ENCODE measurements around the gene RPS6KA3.

RPS6KA3 gene

DNA sequence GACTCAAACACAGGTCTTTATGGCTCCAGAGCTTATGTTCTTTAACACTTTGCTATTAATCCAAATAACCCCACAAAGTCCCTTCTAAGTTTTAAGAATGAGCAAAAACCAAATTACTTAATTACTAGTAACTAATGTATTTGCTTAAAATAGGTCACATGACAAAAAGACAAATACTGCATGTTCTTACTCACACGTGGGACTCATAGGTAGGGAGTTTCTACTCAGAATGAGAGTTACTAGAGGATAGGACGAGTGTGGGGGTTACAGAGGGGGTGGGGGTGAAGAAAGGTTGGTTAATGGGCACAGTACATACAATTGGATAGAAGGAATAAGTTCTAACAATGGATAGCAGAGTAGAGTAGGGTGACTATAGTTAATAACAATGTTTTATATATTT lies 5.8 kb downstream of the RPS6KA3 start:
- TF ChIP-seq, protein P1, sequence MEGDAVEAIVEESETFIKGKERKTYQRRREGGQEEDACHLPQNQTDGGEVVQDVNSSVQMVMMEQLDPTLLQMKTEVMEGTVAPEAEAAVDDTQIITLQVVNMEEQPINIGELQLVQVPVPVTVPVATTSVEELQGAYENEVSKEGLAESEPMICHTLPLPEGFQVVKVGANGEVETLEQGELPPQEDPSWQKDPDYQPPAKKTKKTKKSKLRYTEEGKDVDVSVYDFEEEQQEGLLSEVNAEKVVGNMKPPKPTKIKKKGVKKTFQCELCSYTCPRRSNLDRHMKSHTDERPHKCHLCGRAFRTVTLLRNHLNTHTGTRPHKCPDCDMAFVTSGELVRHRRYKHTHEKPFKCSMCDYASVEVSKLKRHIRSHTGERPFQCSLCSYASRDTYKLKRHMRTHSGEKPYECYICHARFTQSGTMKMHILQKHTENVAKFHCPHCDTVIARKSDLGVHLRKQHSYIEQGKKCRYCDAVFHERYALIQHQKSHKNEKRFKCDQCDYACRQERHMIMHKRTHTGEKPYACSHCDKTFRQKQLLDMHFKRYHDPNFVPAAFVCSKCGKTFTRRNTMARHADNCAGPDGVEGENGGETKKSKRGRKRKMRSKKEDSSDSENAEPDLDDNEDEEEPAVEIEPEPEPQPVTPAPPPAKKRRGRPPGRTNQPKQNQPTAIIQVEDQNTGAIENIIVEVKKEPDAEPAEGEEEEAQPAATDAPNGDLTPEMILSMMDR (IDR thresholded peaks at IDR 0.05; ENCODE audit: borderline replicate concordance, extremely low read depth, low read length, poor library complexity, severe bottlenecking) = no peak
- no peak for TF ChIP-seq EZH2 (IDR thresholded peaks at IDR 0.05; ENCODE audit: borderline replicate concordance, low read depth, low read length, severe bottlenecking)
- no peak overlapping the region for H2AFZ ChIP-seq (ENCODE audit: low read depth, low read length)
- H3K79me2 ChIP-seq (ENCODE audit: insufficient read depth, low read length) = peaks cover 97% of the 10 kb centered on the region
- H3K27ac ChIP-seq (ENCODE audit: low read length) = no peak overlapping the region
- H3K9ac ChIP-seq (ENCODE audit: low read depth, low read length) = no peak overlapping the region
- H3K9me3 ChIP-seq (ENCODE audit: insufficient read depth, low read length, severe bottlenecking) = no peaks in the 10 kb centered on the region
- H3K4me2 ChIP-seq (ENCODE audit: insufficient read depth, low read length) = no peak overlapping the region
- ATAC-seq (ENCODE audit: insufficient read depth, low read depth) = no peak
- H4K20me1 ChIP-seq (ENCODE audit: insufficient read depth, low read length) = peaks cover 25% of the 10 kb centered on the region; the same call in 1 of the 2 replicates
- H3K4me1 ChIP-seq (ENCODE audit: insufficient read depth, low read length) = peaks cover 19% of the 10 kb centered on the region
- DNase-seq = no peak
- peaks cover 8% of the 10 kb centered on the region; the same call in 1 of the 2 replicates for H3K36me3 ChIP-seq (ENCODE audit: insufficient read depth, low read length)
- no peaks in the 10 kb centered on the region for H3K27me3 ChIP-seq (ENCODE audit: insufficient read depth, low read length, poor library complexity)
- no peak overlapping the region for H3K4me3 ChIP-seq (ENCODE audit: low read depth in 1 of 2, low read length in 2 of 2)

DNA sequence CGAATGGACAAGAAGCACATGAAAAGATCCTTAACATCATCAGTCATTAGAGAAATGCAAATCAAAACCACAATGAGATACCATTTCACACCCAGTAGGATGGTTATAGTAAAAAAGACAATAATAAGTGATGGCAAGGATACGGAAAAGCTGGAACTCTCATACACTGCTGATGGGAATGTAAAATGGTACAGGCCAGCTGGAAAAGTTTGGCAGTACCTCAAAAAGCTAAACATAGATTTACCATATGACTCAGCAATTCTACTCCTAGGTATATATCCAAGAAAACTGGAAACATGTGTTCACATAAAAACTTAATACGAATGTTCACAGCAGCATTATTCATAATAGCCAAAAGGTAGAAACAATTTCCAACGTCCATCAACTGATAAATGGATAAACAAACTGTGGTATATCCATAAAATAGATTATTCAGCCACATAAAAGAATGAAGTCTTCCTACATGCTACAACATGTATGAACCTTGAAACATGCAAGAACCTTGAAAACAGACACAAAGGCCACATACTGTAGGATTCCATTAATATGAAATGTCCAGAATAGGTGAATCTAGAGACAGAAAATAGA lies 11.9 kb downstream of the RPS6KA3 start:
- no peak overlapping the region for H3K27ac ChIP-seq (ENCODE audit: low read length)
- no peak overlapping the region for H3K4me2 ChIP-seq (ENCODE audit: insufficient read depth, low read length)
- H3K27me3 ChIP-seq (ENCODE audit: insufficient read depth, low read length, poor library complexity) = no peaks in the 10 kb centered on the region
- H3K79me2 ChIP-seq (ENCODE audit: insufficient read depth, low read length) = peaks cover 84% of the 10 kb centered on the region
- no peak overlapping the region for H3K9ac ChIP-seq (ENCODE audit: low read depth, low read length)
- H3K4me3 ChIP-seq (ENCODE audit: low read depth in 1 of 2, low read length in 2 of 2) = no peak overlapping the region
- peaks cover 10% of the 10 kb centered on the region for H4K20me1 ChIP-seq (ENCODE audit: insufficient read depth, low read length)
- TF ChIP-seq, protein P1 (IDR thresholded peaks at IDR 0.05; ENCODE audit: borderline replicate concordance, extremely low read depth, low read length, poor library complexity, severe bottlenecking) = no peak
- TF ChIP-seq EZH2 (IDR thresholded peaks at IDR 0.05; ENCODE audit: borderline replicate concordance, low read depth, low read length, severe bottlenecking) = no peak
- H2AFZ ChIP-seq (ENCODE audit: low read depth, low read length) = no peak overlapping the region
- ATAC-seq (ENCODE audit: insufficient read depth, low read depth) = no peak
- H3K36me3 ChIP-seq (ENCODE audit: insufficient read depth, low read length) = peaks cover 11% of the 10 kb centered on the region; the same call in 1 of the 2 replicates
- no peaks in the 10 kb centered on the region for H3K4me1 ChIP-seq (ENCODE audit: insufficient read depth, low read length)
- DNase-seq = no peak
- no peaks in the 10 kb centered on the region for H3K9me3 ChIP-seq (ENCODE audit: insufficient read depth, low read length, severe bottlenecking)

DNA sequence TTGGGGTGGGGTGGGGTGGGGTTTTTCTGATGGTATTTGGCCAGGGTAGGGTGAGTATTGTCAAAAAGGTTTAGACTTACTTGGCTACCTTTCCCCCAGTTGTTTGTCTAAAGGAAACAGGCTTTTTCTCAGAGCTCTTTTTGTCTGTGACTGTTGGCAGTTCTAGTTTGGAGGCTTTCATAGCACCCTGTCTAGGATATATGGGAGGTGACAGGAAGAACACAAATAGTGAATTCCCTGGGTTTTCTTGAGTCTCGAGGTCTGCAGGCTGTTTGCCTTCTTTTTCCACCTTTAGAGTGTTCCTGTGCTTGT lies 13.5 kb downstream of the RPS6KA3 start:
- no peak for DNase-seq
- Histone ChIP-seq H3K27ac (ENCODE audit: low read length) (no peak overlapping the region), H3K4me1 (ENCODE audit: insufficient read depth, low read length) (0 out of 2 replicates have a peak, but pooled peaks cover 2% of the 10 kb centered on the region), H3K79me2 (ENCODE audit: insufficient read depth, low read length) (peaks cover 84% of the 10 kb centered on the region), H3K9ac (ENCODE audit: low read depth, low read length) (no peak overlapping the region), H2AFZ (ENCODE audit: low read depth, low read length) (no peak overlapping the region), H3K4me3 (ENCODE audit: low read depth in 1 of 2, low read length in 2 of 2) (no peak overlapping the region), H3K27me3 (ENCODE audit: insufficient read depth, low read length, poor library complexity) (no peaks in the 10 kb centered on the region), H3K36me3 (ENCODE audit: insufficient read depth, low read length) (peaks cover 11% of the 10 kb centered on the region; the same call in 1 of the 2 replicates), H3K9me3 (ENCODE audit: insufficient read depth, low read length, severe bottlenecking) (no peaks in the 10 kb centered on the region), H3K4me2 (ENCODE audit: insufficient read depth, low read length) (no peak overlapping the region), H4K20me1 (ENCODE audit: insufficient read depth, low read length) (peaks cover 10% of the 10 kb centered on the region)
- no peak for TF ChIP-seq EZH2 (IDR thresholded peaks at IDR 0.05; ENCODE audit: borderline replicate concordance, low read depth, low read length, severe bottlenecking)
- TF ChIP-seq, protein P1 (IDR thresholded peaks at IDR 0.05; ENCODE audit: borderline replicate concordance, extremely low read depth, low read length, poor library complexity, severe bottlenecking) = no peak
- peak; percentile 25; the same call in 1 of the 3 replicates for ATAC-seq (ENCODE audit: insufficient read depth, low read depth)
